ENCODE results near the gene PDS5B.
"Not testable (repeated sequence)": the region's sequence is repeated elsewhere in the genome, so short reads cannot be mapped to it uniquely, and the experiment has no call there.

Gene PDS5B

GRCh38 chr13:32824061-32824460, 237.8 kb downstream of the PDS5B start:
- Histone ChIP-seq H3K4me3 (ENCODE audit: low read length) (no peak overlapping the region), H3K4me1 (ENCODE audit: control insufficient read depth, insufficient read depth, low read length) (no peaks in the 10 kb centered on the region), H3K9ac (ENCODE audit: low read length) (no peak overlapping the region)

DNA sequence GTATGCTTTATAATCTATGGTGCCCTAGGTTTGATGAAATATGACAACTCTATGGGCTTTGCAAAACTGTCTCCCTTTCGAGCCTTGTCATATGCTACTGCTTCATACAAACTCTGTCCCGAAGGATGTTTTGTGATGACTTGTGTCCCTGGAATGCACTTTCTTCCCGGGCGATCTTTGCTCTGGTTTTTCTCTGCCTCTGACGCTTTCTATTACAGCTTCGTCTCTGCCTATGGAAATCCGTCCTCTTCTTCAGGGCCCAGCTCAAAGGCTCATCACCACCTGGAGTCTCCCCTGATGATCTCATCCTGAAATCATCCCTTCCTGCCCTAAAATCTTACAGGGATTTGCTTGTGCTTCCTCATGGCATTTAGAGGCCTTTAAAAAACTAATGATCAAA, 238.4 kb downstream of the PDS5B start:
- Histone ChIP-seq H3K9ac (ENCODE audit: low read length) (no peak overlapping the region), H3K9me3 (ENCODE audit: control insufficient read depth, low read length) (no peaks in the 10 kb centered on the region), H3K4me1 (ENCODE audit: control insufficient read depth, insufficient read depth, low read length) (no peaks in the 10 kb centered on the region), H3K36me3 (ENCODE audit: control insufficient read depth, insufficient read depth, low read length) (no peaks in the 10 kb centered on the region), H3K4me3 (ENCODE audit: low read length) (no peak overlapping the region), H3K27me3 (ENCODE audit: control insufficient read depth, insufficient read depth, low read length) (no peaks in the 10 kb centered on the region)

More at GRCh38 chr13:32824061-32824460, 237.8 kb downstream of the PDS5B start:
- Histone ChIP-seq H3K36me3 (ENCODE audit: control insufficient read depth, insufficient read depth, low read length) (no peaks in the 10 kb centered on the region), H3K27me3 (ENCODE audit: control insufficient read depth, insufficient read depth, low read length) (no peaks in the 10 kb centered on the region), H3K9me3 (ENCODE audit: control insufficient read depth, low read length) (no peaks in the 10 kb centered on the region)

- H3K36me3 ChIP-seq (ENCODE audit: control insufficient read depth, insufficient read depth, low read length), result no peaks in the 10 kb centered on the region
- no peaks in the 10 kb centered on the region for H3K9me3 ChIP-seq (ENCODE audit: control insufficient read depth, low read length)
- no peaks in the 10 kb centered on the region for H3K27me3 ChIP-seq (ENCODE audit: control insufficient read depth, insufficient read depth, low read length)
- no peak overlapping the region for H3K4me3 ChIP-seq (ENCODE audit: low read length)
- no peak overlapping the region for H3K9ac ChIP-seq (ENCODE audit: low read length)
- H3K4me1 ChIP-seq (ENCODE audit: control insufficient read depth, insufficient read depth, low read length), result no peaks in the 10 kb centered on the region
These were observed 239.2 kb downstream of the PDS5B start for GRCh38 chr13:32825481-32825880.

DNA sequence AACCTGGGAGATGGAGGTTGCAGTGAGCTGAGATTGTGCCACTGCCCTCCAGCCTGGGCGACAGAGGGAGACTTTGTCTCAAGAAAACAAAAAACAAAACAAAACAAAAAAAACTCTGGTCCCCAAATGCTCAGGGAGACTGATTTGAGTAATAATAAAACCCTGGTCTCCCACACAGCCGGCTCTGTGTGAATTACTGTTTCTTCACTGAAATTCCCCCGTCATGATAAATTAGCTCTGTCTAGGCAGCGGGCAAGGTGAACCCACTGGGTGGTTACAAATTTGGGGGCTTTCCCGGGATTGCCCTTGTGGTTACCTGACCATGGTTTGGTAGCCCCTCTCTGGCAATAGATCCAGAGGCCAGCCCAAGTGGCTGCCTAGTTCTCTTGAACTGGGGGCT, 240.1 kb downstream of the PDS5B start:
- not testable (repeated sequence) for H3K36me3 ChIP-seq (ENCODE audit: control insufficient read depth, insufficient read depth, low read length); H3K9ac ChIP-seq (ENCODE audit: low read length)

More for the DNA sequence above, 240.1 kb downstream of the PDS5B start:
- not testable (repeated sequence) for H3K9me3 ChIP-seq (ENCODE audit: control insufficient read depth, low read length); H3K4me3 ChIP-seq (ENCODE audit: low read length); H3K4me1 ChIP-seq (ENCODE audit: control insufficient read depth, insufficient read depth, low read length); H3K27me3 ChIP-seq (ENCODE audit: control insufficient read depth, insufficient read depth, low read length)

Measured in mucosa of stomach (tissue), 1 donor.